ENCODE measurements around the gene SUMO4. TPM values are rescaled to one million over a fixed set of nuclear protein-coding genes. Genes with fewer than 3 reads are reported as not detected.

The SUMO4 gene
- total RNA-seq, 2 experiments from 2014 or later = 3.0 to 3.2 TPM

DNA sequence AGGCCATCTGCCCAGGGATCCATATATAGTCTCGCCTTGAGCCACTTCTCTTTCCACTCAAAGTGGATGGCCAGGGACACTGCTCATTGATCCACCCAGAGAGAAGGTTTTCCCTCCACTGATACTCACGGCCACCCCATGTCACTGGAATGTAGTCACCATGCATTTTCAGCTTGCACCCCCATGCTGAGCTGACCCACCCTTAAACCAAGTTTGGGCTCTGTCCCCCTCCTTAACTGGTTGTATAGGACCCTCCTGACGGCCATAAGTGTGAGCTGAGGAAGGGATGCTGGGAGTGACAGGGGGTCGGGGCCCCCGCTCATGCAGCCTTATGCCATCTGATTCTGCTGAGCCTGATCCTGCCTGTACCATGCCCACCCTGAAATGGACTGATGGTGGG, 25.7 kb downstream of the SUMO4 start:
- POLR2A ChIA-PET = no interaction called here
- CTCF ChIA-PET = interaction anchor here (0.7 kb wide), 1 partner anchor 90 kb away, joined by 3 read pairs; no protein-coding TSS in a partner anchor

DNA sequence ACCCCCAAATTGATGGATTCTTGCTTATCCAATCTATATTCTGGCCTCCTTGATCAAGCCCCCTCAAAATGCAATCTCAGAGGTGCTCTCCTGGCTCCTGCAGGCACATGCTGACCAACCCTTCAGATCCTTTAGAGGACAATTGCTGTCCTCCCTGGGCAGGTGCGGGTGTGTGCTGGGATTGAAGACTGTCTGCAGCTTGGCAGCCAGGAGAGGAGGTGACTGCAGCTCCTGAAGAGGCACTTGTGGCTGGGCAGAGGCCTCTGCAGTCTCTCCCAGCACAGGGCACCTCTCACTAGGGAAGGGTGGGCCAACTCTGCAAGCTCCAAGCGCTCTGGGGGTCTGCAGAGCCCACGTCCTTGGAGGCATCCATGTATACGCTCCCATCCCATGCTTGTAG, 28.5 kb downstream of the SUMO4 start:
- POLR2A ChIA-PET = no interaction called here
- CTCF ChIA-PET = no interaction called here

DNA sequence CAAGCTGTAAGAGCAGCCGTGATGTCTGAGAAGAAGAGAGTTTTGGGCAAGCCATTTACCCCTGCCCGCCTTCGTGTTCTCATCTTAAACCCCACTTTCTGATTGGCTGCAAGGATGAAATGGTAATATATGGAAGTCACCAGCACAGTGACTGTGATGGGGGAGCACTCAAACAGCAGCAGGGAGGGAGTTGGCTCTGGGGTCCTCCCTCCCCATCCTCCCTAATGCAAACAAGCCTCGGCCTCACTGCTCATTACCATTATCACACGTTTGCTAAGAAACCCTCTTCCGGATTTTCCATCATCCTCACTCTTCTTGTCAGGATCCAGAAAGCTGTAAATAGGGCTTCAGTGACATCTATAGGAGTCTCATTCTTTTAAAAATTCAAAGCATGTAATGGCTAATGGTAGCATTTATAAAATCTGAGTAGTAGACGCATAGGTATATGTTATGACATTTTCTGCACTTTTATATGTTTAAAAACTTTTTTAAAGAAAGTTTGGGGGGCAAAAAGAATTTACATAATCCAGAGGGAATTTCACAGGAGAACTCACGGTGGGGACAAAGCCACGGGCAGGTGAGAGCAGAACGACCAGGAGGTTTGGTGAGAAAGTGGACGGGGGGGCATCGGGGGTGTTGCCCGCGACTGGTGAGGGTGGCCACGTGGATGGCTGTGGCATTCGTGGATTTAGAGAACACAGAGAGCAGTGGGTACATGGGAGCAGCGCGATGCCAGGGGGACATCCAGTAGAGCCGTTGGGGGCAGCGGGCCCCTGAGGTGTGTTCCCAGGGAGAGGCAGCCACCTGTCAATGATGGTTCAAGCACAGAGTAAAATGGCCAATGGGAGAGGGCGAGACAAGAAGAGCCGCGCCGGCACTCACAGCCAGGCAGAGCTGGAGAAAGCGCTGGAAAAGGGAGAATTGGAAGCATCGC, 29.6 kb downstream of the SUMO4 start:
- ChIA-PET CTCF (interaction anchor here (0.5 kb wide), 1 partner anchor 28 kb away, joined by 3 read pairs; no protein-coding TSS in a partner anchor), POLR2A (no interaction called here)

DNA sequence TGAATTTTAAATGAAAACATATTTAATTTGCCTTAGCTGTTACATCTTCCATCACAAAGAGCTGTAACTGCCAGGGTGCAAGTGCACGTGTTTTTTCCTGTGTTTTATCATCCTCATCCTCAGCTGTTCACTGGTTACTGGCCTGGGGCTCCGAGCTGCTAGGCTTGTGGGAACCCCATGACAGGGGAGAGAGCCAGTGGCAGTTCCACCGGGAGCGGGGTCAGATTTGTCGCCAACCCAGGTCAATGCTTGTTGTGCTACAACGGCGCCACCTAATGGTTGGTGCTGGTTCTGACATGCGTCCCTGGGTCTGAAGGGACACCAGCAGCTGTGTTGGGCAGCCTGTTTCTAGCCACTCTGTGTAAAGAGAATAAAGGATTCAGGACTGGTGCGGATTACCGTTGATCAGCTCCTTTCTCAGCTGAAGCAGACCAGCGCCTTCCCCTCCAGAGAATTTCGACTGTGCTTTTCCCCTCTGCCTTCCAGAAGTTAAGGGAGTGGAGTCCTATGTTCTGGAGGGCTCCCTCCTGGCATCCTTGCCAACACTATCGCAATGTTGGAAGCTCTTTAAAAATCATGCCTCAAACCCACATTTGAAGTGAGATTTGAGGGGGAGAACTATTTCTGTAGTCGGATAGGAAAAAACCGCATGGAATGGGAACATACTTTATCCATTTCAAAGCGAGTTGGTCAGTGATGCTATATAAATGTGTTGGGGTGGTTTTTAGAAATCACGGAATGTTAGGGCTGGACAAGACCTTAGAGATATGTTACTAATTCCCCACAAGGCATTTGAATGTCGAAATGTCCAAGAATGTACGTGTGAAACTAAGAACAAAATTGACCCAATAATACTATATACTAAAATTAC, 32.1 kb downstream of the SUMO4 start:
- POLR2A ChIA-PET = interaction anchor here (0.7 to 0.9 kb wide), 2 partner anchors 66 to 403 kb away, joined by 3 to 5 read pairs; no protein-coding TSS in a partner anchor
- CTCF ChIA-PET = interaction anchor here (0.5 to 2.3 kb wide), 44 partner anchors 9 to 463 kb away, joined by 3 to 18 read pairs (median 4); no protein-coding TSS in a partner anchor

DNA sequence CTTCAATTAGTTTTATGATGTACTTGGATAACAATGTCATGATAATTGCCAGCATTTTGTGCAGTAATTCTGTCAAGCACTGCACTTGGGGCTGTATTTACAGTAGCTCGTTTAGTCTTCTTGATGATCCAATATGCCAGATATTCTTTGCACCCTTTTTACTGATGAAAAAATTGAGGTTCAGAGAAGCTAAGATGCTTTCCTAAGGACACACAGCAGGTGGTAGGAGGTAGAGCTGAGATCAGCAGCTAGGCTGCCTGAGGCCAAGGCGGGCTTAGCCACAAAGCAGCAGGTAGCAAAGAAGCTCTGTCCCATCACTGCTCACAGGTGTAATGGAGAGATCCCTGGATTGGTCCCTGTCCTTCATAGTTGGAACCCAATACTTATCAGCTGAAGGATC, 33.3 kb downstream of the SUMO4 start:
- POLR2A ChIA-PET = no interaction called here
- CTCF ChIA-PET = interaction anchor here (0.9 to 1.2 kb wide), 3 partner anchors 84 to 406 kb away, joined by 3 to 4 read pairs (median 3); no protein-coding TSS in a partner anchor

DNA sequence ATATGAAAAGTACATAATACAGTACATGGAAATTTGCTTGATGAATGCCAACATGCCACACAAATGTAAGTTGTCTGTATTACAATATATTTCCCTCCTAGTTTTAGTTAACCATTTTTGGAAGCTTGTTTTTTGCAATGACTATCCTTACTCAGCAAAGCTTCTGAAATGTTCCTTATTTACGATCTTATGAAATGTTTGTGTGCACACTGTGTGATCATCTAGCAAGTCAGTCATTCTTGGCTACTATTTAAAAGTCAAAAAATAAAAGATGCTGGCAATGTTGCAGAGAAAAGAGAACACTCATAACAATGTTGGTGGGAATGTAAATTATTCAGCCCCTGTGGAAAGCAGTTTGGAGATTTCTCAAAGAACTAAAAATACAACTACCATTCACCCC, 33.8 kb downstream of the SUMO4 start:
- POLR2A ChIA-PET = no interaction called here
- CTCF ChIA-PET = interaction anchor here (0.9 to 1.2 kb wide), 4 partner anchors 10 to 407 kb away, joined by 3 to 4 read pairs (median 3); no protein-coding TSS in a partner anchor

DNA sequence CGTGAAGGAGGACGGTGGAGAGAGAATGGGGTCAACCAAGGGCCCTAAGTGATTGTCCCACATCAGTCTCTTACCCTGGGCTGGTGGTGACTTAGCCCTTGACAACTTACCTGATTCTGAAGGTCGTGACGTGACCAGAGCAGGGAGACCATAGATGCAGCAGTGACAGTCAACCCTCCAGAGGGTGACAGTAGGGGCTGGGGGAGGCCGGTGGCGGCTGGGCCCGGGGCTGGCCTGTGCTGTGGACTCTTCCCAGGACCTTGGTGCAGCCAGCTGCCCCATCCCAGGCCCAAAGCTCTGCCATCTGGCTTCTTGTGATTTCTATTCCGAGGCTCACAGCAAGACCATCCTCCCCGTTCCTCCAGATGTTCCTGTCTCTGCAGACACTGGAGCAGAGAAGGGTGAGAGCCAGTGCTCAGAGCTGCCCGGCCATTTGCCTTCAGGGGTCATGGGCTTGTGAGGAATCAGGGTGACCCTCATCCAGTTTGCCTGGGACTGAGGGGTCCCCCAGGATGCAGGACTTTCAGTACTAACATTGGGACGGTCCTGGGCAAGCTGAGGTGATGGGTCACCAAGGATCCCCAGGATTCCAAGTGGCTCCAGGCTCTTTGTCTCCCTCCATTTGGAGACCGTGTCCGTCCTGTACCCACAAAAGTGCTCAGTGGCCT, 36.0 kb downstream of the SUMO4 start:
- ChIA-PET CTCF (interaction anchor here (1.1 kb wide), 1 partner anchor 203 kb away, joined by 3 read pairs; no protein-coding TSS in a partner anchor), POLR2A (no interaction called here)

DNA sequence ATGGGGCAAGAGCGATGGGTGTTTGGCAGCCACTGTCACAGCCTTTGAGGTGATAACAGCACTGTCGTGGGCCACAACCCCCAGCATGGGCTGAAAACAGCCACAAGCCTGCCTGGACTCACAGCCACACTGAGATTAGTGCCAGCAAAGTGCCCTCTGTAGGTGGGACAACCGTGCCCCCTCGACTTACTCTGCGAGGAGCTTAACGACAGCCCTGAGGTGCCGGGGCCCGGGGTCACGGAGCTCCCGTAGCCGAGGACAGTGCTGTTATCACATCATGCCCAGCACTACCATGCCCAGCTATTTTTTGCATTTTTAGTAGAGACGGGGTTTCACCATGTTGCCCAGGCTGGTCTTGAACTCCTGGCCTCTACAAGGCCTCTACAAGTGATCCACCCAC, 36.6 kb downstream of the SUMO4 start:
- CTCF ChIA-PET = no interaction called here
- POLR2A ChIA-PET = no interaction called here

DNA sequence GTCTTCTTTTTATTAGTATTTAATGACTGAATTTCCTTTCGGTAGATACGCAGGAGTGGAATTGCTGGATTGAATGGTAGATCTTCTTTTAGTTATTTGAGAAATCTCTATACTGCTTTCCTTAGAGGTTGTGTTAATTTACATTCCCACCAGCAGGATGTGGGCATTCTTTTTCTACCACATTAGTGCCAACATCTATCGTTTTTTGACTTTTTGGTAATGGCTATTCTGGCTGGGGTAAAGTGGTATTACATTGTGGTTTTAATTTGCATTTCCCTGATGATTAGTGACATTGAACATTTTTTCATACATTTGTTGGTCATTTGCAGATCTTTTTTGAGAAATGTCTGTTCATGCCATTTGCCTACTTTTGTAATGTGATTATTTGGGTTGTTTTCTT, 37.1 kb downstream of the SUMO4 start:
- ChIA-PET CTCF (no interaction called here), POLR2A (no interaction called here)

DNA sequence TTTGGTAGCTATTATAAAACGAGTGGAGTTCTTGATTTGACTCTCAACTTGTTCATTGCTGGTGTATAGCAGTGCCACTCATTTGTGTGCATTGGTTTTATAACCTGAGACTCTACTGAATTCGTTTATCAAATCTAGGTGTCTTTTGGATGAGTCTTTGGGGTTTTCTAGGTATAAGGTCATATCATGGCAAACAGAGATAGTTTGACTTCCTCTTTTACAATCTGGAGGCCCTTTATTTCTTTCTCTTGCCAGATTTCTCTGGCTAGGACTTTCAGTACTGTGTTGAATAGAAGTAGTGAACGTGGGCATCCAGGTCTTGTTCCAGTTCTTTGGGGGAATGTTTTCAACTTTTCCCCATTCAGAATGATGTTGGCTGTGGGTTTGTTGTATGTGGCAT, 38.8 kb downstream of the SUMO4 start:
- POLR2A ChIA-PET = no interaction called here

DNA sequence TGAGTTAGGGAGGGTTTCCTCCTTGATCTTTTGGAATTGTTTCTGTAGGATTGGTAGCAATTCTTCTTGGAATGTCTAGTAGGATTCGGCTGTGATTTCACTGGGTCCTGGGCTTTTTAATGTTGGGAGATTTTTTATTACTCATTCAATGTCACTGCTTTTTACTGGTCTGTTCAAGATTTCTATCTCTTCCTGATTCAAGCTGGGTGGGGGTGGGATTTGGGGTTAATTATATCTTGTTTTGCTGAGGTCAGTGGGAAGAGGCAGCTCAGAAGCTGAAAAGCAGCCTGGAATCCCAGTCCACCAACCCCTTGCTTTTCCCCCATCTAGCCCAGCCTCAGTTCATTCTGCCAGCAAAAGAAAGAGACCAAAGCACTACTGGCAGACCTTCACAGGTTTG, 39.6 kb downstream of the SUMO4 start:
- CTCF ChIA-PET = interaction anchor here (0.5 to 2.2 kb wide), 2 partner anchors 7 to 105 kb away, joined by 3 to 10 read pairs; no protein-coding TSS in a partner anchor
- POLR2A ChIA-PET = no interaction called here

More for the DNA sequence above, 38.8 kb downstream of the SUMO4 start:
- CTCF ChIA-PET = interaction anchor here (0.5 kb wide), 1 partner anchor 104 kb away, joined by 3 read pairs; no protein-coding TSS in a partner anchor

DNA sequence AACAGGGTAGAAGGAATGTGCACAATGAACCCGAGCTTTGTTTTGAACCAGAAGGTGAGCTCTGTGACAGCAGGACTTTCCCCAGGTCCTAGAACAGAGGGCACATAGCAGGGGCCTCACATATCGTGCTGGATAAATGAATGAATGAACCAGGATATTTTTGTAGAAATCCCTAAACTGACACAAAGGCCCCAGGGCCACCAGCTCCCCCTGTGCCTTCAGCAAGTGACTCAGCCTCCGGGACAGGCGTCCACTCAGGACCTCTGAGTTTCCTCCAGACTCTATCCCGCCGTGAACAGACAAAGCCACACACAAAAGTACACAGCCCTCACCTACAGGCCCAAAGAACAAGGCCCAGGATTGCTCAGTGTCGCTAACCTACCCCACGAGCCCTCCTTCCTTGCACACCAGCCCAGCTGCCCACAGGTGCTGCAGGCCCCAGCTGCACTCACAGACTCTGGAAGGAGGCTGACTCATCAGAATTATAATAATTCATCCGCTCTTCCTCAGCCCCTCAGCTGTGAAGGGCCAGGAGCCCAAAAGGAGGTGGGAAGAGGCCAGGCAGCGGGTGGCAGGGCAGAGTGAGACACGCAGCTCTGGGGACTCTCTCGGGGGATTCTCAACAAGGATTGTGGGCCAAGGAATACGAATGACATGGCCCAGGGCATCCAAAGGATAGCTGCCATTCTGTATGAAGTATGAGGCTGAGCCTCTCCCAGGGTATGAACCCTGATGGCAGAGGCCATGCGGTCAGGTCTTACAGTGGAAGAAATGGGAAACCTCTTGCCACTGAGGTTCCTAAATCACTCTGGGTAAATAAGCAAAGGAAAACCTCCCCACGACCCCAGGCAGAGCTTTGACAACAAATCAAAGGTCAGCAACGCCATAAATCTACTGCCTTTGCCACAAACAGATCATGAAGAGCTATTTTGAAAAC, 40.9 kb downstream of the SUMO4 start:
- POLR2A ChIA-PET = no interaction called here

DNA sequence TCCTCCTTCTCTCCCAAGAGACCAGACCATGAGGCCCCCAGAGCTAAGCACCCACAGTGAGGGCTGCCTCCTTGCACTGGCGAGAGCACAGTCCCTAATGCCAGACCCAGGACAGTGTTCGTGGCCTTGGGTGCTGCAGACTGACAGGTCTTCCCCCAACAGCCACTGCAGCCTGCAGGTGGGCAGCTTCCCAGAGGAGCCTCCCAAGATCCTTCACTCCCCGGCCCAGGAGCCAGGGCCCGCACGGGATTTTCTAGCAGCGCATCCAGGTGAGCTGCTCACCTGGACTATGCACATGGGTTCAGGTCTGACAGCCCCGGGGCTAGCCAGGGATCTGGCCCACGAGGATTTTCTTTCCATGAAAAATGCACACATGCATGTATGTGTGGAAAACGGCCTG, 41.7 kb downstream of the SUMO4 start:
- ChIA-PET POLR2A (no interaction called here), CTCF (interaction anchor here (2.2 kb wide), 1 partner anchor 9 kb away, joined by 10 read pairs; no protein-coding TSS in a partner anchor)

More for the DNA sequence above, 40.9 kb downstream of the SUMO4 start:
- CTCF ChIA-PET = interaction anchor here (2.2 kb wide), 1 partner anchor 9 kb away, joined by 10 read pairs; no protein-coding TSS in a partner anchor

DNA sequence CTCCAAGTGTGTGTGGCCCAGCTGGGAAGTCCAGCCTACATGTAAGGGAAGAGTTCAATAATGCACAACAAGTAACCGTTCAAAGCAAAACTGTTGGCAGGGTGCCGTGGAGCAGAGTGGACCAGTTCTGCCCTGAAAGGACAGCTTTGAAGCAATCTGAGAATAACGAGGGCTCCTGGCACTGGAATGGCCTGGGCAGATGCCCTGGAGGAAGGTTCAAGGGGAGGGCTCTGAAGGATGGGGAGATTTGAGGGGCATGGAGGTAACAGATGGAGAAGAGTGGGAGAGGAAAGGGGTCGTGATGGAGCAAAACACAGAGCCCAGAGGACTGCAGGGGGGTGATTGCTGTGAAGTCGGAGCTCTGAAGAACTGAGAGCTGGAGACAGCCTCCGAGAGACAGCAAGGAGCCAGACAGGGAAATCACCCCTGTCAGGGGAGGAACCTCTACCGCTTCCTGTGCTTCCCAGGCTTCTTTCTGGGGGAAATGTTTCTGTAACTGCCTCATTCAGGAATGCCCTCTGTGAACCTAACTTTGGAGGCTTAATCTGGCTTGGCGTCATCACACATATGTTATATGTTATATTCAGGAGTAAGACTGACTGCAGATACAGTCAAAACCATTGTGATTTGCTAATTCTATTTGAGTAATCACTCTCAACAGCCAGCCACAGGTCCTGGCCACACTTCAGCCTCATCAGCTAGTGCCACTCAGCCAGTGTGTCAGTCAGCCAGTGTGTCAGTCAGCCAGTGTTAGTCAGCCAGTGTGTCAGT, 43.5 kb downstream of the SUMO4 start:
- ChIA-PET POLR2A (no interaction called here), CTCF (interaction anchor here (0.7 to 1.6 kb wide), 2 partner anchors 9 to 12 kb away, joined by 3 to 7 read pairs; no protein-coding TSS in a partner anchor)

DNA sequence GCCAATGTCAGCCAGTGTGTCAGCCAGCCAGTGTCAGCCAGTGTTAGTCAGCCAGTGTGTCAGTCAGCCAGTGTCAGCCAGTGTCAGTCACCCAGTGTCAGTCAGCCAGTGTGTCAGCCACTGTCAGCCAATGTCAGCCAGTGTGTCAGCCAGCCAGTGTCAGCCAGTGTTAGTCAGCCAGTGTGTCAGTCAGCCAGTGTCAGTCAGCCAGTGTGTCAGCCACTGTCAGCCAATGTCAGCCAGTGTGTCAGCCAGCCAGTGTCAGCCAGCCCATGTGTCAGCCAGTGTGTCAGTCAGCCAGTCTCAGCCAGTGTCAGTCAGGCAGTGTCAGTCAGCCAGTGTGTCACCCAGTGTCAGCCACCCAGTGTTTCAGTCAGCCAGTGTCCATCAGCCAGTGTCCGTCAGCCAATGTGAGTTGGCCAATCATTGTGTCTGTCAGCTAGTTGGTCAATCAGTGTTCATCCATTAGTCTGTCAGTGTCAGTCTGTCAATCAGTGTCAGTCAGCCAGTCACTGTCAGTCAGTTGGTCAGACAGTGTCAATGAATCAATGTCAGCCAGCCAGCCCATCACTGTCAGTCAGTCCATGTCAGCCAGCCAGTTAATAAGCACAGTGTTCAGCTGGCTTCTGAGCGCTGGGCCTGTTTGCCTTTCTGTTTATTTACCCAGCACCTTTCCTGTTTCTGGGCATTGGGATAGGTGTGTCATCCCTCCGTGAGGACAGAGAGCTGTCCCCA, 44.5 kb downstream of the SUMO4 start:
- ChIA-PET POLR2A (interaction anchor here (1.0 kb wide), 1 partner anchor 29 kb away, joined by 3 read pairs; no protein-coding TSS in a partner anchor), CTCF (interaction anchor here (0.6 to 1.2 kb wide), 3 partner anchors 9 to 413 kb away, joined by 3 to 5 read pairs (median 3); no protein-coding TSS in a partner anchor)

DNA sequence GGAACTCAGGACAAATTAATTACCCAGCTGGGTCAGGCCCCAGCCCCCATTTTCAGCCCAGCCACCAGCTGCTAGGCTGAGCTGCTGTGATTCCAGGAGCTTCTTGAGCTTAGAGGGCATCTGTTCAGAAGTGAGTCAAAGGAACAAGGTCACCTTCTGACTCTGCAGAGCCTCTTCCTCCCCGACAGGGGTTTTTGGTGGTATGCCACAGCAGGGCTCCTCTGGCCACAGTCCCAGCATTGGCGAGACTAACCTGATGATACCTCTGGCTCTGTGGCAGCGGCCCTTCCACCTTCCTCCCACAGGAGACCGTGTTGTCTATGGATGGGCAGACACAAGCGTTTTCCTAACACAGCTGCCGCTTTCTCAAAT, 45.0 kb downstream of the SUMO4 start:
- ChIA-PET POLR2A (interaction anchor here (1.0 kb wide), 1 partner anchor 29 kb away, joined by 3 read pairs; no protein-coding TSS in a partner anchor), CTCF (interaction anchor here (0.6 to 1.2 kb wide), 3 partner anchors 9 to 414 kb away, joined by 3 to 5 read pairs (median 3); no protein-coding TSS in a partner anchor)
